MCF 10A (cell line): ENCODE data around the gene RER1. TPM values are rescaled to one million over a fixed set of nuclear protein-coding genes. Genes with fewer than 3 reads are reported as not detected.

ENCODE experiments used
- BruUV-seq: library from RNA; stranded (reverse); fragments of 400-500 nt; replicated peaks from 2 replicates; lab custom pipeline; 2021; lab: Mats Ljungman, UMichigan
- CTCF ChIA-PET: fragments of 300-600 bp; sonication (Branson Sonifier 250); formaldehyde crosslinking; extraction: SDS; loops from one replicate; lab custom pipeline; 2021; ENCODE audit warnings: antibody characterized with exemption, inconsistent platforms; lab: Yijun Ruan, JAX
- POLR2A ChIA-PET: fragments of 300-600, 350-650 bp; sonication (Branson Sonifier 250); formaldehyde crosslinking; extraction: SDS; loops from one replicate; lab custom pipeline; 2020; ENCODE audit warnings: antibody characterized with exemption, inconsistent platforms; lab: Yijun Ruan, JAX
- DNase-seq: peaks from one replicate; pipeline ENCODE4 v3.0.0-alpha.2; 2018; ENCODE audit not compliant: unreplicated experiment
- H3K27ac Mint-ChIP-seq: one replicate; pipeline ENCODE4 v1.8.0; 2022; ENCODE audit warnings: mild to moderate bottlenecking, low read depth, mixed read lengths; ENCODE audit not compliant: unreplicated experiment
- H3K27me3 Mint-ChIP-seq: one replicate; pipeline ENCODE4 v1.8.0; 2022; ENCODE audit warnings: mixed read lengths; ENCODE audit not compliant: insufficient read depth, unreplicated experiment
- H3K36me3 Mint-ChIP-seq: one replicate; pipeline ENCODE4 v1.8.0; 2022; ENCODE audit warnings: mild to moderate bottlenecking, moderate library complexity, mixed read lengths; ENCODE audit not compliant: insufficient read depth, unreplicated experiment
- H3K4me1 Mint-ChIP-seq: one replicate; pipeline ENCODE4 v1.8.0; 2022; ENCODE audit warnings: mixed read lengths; ENCODE audit not compliant: insufficient read depth, unreplicated experiment
- H3K4me3 Mint-ChIP-seq: one replicate; pipeline ENCODE4 v1.8.0; 2022; ENCODE audit warnings: mild to moderate bottlenecking, moderate library complexity, mixed read lengths; ENCODE audit not compliant: unreplicated experiment
- H3K9me3 Mint-ChIP-seq: one replicate; pipeline ENCODE4 v1.8.0; 2022; ENCODE audit warnings: mixed read lengths; ENCODE audit not compliant: unreplicated experiment
- intact Hi-C: fragments of 100-400 bp; cut with micrococcal nuclease; formaldehyde crosslinking; loops from 2 replicates; pipeline ENCODE4 v1.14.1; 2022
- total RNA-seq: library from RNA; stranded (reverse); gene quantifications from 2 replicates; pipeline ENCODE4 v1.2.3, GENCODE V29; 2022
- TF ChIP-seq, protein P1 (sequence below): fragments of 200-600 bp; IDR thresholded peaks from one replicate; pipeline ENCODE4 v1.8.0; 2022; ENCODE audit warnings: antibody characterized with exemption, mild to moderate bottlenecking; ENCODE audit not compliant: unreplicated experiment

Gene RER1
- total RNA-seq, 1 experiment from 2014 or later, result 172 TPM

- Mint-ChIP-seq H3K4me3 (no peak overlapping the region), H3K36me3 (peaks cover 6% of the 10 kb centered on the region), H3K27me3 (no peaks in the 10 kb centered on the region), H3K4me1 (no peaks in the 10 kb centered on the region), H3K9me3 (no peaks in the 10 kb centered on the region), H3K27ac (no peak overlapping the region)
- no TSS peak for BruUV-seq
- TF ChIP-seq, protein P1, sequence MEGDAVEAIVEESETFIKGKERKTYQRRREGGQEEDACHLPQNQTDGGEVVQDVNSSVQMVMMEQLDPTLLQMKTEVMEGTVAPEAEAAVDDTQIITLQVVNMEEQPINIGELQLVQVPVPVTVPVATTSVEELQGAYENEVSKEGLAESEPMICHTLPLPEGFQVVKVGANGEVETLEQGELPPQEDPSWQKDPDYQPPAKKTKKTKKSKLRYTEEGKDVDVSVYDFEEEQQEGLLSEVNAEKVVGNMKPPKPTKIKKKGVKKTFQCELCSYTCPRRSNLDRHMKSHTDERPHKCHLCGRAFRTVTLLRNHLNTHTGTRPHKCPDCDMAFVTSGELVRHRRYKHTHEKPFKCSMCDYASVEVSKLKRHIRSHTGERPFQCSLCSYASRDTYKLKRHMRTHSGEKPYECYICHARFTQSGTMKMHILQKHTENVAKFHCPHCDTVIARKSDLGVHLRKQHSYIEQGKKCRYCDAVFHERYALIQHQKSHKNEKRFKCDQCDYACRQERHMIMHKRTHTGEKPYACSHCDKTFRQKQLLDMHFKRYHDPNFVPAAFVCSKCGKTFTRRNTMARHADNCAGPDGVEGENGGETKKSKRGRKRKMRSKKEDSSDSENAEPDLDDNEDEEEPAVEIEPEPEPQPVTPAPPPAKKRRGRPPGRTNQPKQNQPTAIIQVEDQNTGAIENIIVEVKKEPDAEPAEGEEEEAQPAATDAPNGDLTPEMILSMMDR, result no peak
- POLR2A ChIA-PET, result interaction anchor here (0.6 kb wide), 1 partner anchor 56 kb away, joined by 4 read pairs; no protein-coding TSS in a partner anchor
- no peak for DNase-seq
- intact Hi-C loops, result no loop called here
- CTCF ChIA-PET, result interaction anchor here (0.6 to 0.7 kb wide), 3 partner anchors 31 to 1378 kb away, joined by 3 read pairs; no protein-coding TSS in a partner anchor
Measured at GRCh38 chr1:2346691-2347408, 44.8 kb upstream of the RER1 start.

DNA sequence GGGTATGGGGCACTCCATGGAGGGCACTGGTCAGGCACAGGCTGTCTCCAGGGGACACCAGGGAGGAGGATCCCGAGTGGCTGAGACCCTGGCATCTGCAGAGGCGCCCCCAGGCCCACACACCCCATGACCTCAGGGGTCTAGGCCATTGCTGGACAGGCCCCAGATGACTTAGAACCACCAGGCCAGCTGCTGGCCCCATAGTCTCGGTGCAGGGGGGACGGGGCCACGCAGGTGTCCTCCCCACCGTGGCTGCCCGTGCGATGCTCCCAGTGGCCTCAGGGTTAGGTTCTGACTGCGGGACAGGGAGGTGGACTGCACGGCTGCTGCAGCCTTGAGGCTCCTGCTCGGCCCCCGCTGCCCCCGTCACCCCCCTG, 44.2 kb upstream of the RER1 start:
- CTCF ChIA-PET, result interaction anchor here (0.6 to 0.7 kb wide), 2 partner anchors 32 to 209 kb away, joined by 3 read pairs; no protein-coding TSS in a partner anchor
- Mint-ChIP-seq H3K9me3 (no peaks in the 10 kb centered on the region), H3K36me3 (peaks cover 6% of the 10 kb centered on the region), H3K27me3 (no peaks in the 10 kb centered on the region), H3K4me3 (no peak overlapping the region), H3K27ac (no peak overlapping the region), H3K4me1 (no peaks in the 10 kb centered on the region)
- TF ChIP-seq, protein P1, result no peak
- intact Hi-C loops, result no loop called here
- no peak for DNase-seq
- BruUV-seq, result no TSS peak
- POLR2A ChIA-PET, result no interaction called here

- Mint-ChIP-seq H3K27me3 (no peaks in the 10 kb centered on the region), H3K27ac (no peak overlapping the region), H3K4me3 (no peak overlapping the region), H3K36me3 (peaks cover 6% of the 10 kb centered on the region), H3K9me3 (no peaks in the 10 kb centered on the region), H3K4me1 (no peaks in the 10 kb centered on the region)
- ChIA-PET CTCF (no interaction called here), POLR2A (no interaction called here)
- intact Hi-C loops, result no loop called here
- BruUV-seq, result no TSS peak
- TF ChIP-seq, protein P1, result no peak
- no peak for DNase-seq
Measured at GRCh38 chr1:2347896-2348295, 43.7 kb upstream of the RER1 start.

- DNase-seq, result no peak
- peaks cover 6% of the 10 kb centered on the region for H3K36me3 Mint-ChIP-seq
- H3K27ac Mint-ChIP-seq, result no peak overlapping the region
- ChIA-PET POLR2A (no interaction called here), CTCF (no interaction called here)
- TF ChIP-seq, protein P1, result no peak
- H3K4me3 Mint-ChIP-seq, result no peak overlapping the region
- H3K4me1 Mint-ChIP-seq, result no peaks in the 10 kb centered on the region
- no TSS peak for BruUV-seq
- no peaks in the 10 kb centered on the region for H3K9me3 Mint-ChIP-seq
- no peaks in the 10 kb centered on the region for H3K27me3 Mint-ChIP-seq
- intact Hi-C loops, result no loop called here
Measured at GRCh38 chr1:2348346-2349325, 43.0 kb upstream of the RER1 start.
